HepG2 (cell line): ENCODE results near the gene ARID1A.

Experiments
- GATA4 ChIP-seq: sonication (generic); IDR thresholded peaks from 2 replicates; pipeline ENCODE4 v1.6.1; 2016; ENCODE audit warnings: antibody characterized with exemption, low read depth, borderline replicate concordance
- ZNF512 ChIP-seq: sonication (generic); formaldehyde crosslinking; IDR thresholded peaks from 2 replicates; pipeline ENCODE4 v1.4.0; 2020; ENCODE audit warnings: mild to moderate bottlenecking, missing genetic modification reagents
- TF ChIP-seq, protein P1 (sequence below): sonication (generic); formaldehyde crosslinking; IDR thresholded peaks from 2 replicates; pipeline ENCODE4 v1.5.0; 2020; ENCODE audit warnings: mild to moderate bottlenecking, missing genetic modification reagents, moderate library complexity

DNA sequence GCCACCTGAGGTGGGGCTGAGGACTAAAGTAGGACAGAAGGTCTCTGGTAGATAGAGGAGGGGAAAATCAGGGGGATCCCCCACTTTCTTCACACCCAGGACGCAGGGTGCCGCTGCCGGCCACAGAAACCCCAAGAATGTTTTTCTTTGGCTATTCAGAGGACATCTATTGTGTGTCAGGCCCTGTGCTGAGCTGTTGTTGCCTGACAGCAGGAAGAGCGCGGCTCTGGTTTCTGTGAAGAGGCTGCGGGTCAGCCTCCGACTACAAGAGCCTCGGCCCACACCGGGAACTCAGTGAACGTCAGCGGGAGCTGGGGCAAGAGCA is 91.5 kb downstream of the ARID1A start:
- TF ChIP-seq GATA4, result no peak
- TF ChIP-seq, protein P1, sequence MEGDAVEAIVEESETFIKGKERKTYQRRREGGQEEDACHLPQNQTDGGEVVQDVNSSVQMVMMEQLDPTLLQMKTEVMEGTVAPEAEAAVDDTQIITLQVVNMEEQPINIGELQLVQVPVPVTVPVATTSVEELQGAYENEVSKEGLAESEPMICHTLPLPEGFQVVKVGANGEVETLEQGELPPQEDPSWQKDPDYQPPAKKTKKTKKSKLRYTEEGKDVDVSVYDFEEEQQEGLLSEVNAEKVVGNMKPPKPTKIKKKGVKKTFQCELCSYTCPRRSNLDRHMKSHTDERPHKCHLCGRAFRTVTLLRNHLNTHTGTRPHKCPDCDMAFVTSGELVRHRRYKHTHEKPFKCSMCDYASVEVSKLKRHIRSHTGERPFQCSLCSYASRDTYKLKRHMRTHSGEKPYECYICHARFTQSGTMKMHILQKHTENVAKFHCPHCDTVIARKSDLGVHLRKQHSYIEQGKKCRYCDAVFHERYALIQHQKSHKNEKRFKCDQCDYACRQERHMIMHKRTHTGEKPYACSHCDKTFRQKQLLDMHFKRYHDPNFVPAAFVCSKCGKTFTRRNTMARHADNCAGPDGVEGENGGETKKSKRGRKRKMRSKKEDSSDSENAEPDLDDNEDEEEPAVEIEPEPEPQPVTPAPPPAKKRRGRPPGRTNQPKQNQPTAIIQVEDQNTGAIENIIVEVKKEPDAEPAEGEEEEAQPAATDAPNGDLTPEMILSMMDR (CRISPR knock-in tag), result no peak
- no peak for TF ChIP-seq ZNF512 (CRISPR knock-in tag)
